DMS114 treated with DMSO at 0.1 percent for 48 hours (cell line): Measurements from ENCODE around the gene AGO3.
"Not testable (repeated sequence)": the region's sequence is repeated elsewhere in the genome, so short reads cannot be mapped to it uniquely, and the experiment has no call there.

Experiments
- DNase-seq: peaks from one replicate; lab custom pipeline; 2025; ENCODE audit not compliant: unreplicated experiment; lab: John Stamatoyannopoulos, UW

The AGO3 gene

DNA sequence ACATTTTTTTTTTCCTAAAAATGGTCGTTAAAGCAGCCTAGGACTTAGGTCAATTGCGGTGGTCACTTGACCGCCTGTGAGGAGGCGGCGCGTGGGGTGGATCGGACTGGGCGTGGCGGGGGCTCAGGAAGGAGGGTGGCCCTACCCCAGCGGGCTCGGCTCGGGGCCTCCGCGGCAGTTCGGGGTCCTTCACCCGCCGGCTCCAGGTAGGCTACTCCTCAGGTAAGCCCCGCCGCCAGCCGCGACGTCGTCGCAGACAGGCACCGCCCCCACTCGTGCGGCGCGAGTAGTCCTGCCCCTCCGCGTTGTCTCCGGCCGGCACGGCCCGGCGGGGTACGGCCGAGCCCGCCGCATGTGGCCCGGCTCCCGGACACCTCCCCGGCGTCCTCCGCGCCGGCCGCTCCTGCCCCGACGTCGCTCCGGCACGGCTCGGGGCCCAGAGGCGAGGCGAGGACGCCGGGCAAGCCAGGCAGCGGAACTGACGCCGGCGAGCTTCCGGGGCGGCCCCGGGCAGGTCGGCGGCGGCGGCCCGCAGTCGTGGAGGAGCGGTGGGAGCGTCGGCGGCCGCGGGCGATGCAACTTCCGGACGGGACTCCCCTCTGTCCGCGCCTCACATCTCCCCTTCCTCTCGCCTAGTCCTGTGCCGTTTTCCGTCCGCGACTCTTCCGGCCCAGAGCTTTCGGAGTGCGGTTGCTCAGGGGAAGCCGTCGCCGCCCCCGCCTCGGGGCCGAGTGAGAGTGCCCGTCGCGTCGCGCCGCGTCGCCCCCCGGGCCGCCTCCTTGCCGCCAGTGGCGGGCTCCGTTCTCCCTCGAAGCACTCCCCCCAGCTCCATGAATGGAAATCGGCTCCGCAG is at the start of gene AGO3:
Gene AGO3, plus strand, starts transcription at position 513 of the 853 bp plus-strand sequence. Its CDS starts 322 bp downstream, at position 835.
- peak; percentile 81 for DNase-seq

DNA sequence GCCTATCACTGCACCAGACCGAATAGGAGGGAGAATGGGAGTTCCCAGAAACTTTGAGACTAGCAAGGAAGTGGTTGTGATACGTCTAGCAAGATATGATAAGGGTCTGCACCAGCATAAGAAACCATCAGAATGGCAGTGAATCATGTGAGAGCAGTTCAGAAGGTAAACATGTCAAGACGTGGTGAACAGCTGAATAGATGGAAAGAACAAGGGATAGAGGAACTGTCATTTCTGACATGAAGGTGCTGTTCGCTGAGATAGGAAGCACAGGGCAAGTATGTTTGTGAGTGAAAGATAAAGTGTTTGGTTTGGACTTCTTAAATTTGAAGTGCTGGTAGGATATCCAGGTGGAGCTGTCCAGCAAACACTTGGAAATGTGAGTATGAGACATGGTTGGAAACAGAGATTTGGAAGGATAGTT is 49.0 kb upstream of the AGO3 start:
- no peak for DNase-seq

DNA sequence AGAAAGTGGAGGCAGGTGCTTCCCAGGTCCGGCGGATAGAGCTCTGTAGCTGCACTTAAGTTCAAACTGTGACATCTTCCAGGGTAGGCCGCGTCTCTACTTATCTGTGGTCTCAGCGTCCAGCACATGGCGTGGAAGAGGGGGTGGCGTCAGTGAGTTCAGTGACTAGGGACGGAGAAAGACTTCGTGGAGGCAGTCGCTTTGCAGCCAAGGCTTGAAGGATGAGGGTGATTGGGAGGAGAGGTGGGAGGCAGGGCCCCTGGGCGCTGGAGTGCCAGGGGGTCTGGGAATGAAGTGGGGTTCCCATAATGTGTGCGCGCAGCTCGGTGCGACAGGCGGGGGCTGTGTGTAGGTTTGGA is 48.3 kb upstream of the AGO3 start:
- DNase-seq, result no peak

DNA sequence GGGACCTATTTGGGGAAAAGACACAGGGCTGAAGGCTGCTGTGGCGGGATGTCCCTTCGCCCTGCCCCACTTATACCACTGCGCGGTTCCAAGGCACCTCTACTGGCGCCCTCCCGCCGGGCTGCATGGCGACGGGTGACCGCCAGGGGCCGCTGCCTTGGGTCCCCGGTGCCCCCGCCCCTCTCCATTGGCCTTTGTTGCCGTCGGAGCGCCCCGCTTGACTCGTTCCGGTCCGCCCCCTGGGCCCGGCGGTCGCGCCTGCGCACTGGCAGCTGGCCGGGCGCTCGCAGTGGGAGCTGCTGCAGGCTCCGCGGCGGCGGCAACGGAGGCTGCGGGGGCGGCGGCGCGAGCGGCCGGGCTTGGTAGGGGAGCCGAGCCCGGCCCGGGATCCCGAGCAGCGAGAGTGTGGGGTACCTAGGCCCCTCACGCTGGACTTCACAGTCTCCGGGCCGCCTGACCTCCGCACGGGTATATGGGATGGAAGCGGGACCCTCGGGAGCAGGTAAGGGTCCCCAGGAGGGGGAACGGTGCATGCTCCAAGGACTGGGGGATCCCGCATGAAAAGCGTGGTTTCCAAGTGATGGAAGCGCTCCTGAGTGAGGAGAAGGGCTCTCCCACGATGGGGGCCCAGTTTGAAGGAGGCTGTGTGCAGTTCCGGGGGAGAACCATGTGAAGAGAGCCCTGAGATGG is 47.8 kb upstream of the AGO3 start, which contains the start of gene AGO1:
Gene AGO1, plus strand, starts transcription at position 265 of the 690 bp plus-strand sequence. Its CDS starts 213 bp downstream, at position 478.
- DNase-seq, result peak; percentile 84

DNA sequence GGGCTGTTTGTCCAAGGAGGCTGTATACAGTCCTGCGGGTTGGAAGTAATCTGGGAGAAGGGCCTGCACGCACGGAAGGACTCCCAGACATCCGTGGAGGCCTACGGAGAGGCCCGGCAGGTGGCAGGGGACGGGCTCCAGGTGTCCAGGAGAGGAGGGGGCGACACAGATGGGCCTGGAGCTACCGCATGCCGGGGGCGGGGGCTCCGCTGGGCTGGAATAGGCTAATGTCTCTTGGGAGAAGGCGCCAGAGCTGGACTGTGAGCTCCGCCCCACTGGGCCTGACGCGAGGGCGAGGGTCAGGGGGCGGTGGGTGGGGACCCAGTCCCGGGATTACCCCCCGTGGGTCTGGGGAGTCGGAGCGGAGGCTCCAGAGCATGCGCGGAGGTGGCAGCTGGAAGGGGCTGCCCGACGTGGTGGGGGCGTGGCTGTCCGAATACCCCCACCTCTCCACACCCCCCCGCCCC is 47.2 kb upstream of the AGO3 start:
- DNase-seq, result peak; percentile 16

DNA sequence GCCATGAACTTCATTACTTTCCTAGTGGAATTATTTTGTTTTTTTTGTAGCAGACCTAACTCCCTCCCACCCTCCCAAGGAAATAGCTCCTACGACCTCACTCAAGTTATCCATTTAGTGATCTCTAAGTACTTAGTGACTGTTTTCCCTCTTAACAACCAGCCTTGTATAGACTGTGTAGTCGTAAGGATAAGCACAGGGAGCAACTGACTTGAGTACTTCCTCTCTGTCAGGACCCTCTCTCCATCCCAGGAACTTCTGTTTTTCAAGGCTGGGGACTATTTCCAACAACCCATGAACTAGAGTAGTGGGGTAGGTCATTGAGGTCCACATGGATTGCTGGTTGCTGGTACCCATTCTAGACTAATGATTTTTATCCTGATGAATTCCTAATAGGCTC is 46.0 kb upstream of the AGO3 start:
- DNase-seq, result no peak

DNA sequence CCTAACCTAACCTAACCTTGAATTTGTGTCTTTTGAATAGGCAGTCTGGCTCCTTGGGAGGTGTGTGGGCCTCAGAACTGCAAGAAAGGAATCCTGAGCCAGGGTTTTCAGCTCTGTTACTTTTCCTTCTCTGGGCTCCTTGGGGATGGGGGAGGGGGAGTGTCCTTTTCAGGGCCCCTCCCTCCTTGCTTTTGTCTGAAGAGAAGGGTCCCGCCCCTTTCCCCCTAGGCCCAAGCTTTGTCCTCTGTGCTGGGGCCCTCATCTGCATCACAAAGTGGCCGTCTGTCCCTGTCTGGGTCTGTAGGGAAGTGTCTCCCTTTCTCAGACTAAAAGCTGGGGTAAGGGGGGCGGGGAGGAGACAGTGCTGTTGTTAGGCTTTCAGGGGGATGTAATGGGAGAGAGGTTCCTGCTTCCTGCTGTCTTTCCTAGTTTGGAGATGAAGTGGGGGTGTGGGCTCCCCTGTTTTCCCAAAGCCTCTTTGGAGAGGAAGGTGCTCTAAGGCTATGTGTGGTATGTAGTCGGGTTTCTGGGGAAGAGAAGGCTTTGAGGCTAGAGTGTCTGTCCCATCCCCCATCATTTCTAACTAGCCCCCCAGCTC is 44.8 kb upstream of the AGO3 start:
- no peak for DNase-seq

DNA sequence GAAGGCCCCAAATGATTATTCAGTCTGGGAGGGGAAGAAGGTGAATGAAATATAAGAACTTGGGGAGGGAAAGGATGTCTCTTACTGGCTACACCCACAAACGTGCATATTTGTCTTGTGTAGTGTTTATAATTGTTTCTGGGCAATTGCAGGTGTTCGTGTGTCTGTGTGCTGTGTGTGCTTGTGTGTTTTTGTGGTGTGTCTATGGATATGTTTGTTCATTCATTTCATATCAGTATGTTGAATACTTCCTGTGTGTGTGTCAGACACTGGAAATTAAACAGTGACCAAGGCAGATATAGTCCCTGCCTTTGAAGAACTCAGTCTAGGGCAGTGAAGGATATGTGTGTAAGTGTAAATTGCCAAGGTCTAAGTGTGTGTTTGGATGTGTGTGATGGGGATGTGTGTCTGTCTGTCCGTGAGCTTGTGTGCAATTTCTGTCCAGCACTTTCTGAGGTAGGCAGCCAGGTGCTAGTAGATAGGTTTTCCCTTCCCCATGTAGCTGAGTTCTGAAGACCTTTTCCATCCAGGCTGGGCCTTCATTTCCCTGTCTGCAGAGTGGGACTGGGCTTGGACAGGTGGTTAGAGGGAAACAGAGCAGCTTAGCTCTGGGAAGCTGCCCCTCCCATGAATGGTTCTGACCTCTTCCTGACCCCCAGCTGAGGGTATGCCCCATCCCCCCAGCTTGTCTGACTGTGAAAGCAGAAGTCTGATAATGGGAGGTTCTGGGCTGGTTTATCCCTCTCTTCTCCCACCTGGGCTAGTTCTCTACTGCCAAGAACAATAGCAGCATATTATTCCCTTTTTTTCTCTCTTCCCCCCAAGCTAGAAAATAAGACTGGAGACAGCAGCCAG is 44.1 kb upstream of the AGO3 start:
- DNase-seq, result no peak

DNA sequence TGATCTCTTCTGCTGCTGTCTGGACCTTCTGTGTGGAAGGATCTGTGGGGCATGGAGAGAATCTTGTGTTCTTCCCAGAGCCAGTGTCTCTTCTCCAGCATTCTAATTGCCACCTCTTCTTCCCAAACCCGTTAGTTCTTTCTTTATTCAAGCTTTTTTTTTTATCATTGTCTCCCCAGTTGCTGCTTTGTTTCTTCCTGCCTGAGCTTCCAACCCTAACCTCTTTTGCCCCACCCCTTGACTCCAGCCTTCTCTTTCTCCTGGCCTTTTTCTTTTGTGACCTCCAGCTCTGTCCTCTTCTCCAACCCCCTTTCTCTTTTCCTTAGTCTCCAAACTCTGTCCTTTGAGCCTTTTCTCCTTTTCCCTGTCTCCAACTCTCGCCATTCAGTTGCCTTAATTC is 43.4 kb upstream of the AGO3 start:
- no peak for DNase-seq

DNA sequence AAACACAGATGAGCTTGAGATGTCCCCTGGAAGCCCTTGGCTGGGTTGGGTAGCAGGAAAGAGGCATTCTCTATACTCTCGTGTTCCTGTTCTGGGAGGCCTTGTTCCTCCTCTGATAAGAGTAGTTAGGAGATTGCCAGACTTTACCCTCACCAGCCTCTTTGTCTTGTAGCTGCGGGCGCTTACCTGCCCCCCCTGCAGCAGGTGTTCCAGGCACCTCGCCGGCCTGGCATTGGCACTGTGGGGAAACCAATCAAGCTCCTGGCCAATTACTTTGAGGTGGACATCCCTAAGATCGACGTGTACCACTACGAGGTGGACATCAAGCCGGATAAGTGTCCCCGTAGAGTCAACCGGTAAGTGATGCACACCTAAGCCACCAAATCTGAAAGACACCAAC is 42.6 kb upstream of the AGO3 start:
- DNase-seq, result no peak

DNA sequence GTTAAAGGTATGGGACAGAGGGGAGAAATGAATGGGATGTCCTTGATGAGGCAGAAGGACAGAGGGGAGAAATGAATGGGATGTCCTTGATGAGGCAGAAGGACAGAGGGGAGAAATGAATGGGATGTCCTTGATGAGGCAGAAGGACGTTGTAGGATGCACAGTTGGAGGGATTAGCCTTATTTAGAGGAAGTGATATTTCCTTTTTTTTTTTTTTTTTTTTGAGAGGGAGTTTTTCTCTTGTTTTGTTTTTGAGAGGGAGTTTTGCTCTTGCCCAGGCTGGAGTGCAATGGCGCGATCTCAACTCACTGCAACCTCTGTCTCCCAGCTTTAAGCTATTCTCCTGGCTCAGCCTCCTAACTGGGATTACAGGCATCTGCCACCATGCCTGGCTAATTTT is 41.9 kb upstream of the AGO3 start:
- DNase-seq, result not testable (repeated sequence)

DNA sequence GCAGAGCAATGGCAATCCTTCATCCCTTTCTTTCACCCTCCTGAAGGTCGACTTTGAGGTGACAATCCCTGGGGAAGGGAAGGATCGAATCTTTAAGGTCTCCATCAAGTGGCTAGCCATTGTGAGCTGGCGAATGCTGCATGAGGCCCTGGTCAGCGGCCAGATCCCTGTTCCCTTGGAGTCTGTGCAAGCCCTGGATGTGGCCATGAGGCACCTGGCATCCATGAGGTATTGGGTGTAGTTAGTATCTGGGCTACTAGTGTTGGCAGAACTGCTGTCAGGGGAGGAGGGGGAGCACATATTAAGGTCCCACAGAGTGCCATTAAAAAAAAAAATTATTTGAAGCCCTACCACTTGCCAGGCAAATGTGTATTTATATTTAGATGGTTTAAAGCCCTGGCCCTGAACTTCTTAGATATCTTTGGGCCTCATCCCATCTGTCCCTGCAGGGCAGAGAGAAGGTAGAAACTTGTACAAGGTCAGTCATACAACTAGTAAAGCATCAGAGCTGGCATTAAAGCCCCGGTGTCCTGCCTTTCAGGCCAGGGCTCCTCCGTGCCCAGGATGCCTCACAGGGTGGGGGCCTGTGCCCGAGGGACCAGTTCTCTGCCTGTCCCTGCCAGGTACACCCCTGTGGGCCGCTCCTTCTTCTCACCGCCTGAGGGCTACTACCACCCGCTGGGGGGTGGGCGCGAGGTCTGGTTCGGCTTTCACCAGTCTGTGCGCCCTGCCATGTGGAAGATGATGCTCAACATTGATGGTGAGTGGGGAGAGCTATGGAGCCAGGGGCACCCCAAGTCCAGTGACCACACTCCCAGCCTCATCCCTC is 37.6 kb upstream of the AGO3 start:
- no peak for DNase-seq

DNA sequence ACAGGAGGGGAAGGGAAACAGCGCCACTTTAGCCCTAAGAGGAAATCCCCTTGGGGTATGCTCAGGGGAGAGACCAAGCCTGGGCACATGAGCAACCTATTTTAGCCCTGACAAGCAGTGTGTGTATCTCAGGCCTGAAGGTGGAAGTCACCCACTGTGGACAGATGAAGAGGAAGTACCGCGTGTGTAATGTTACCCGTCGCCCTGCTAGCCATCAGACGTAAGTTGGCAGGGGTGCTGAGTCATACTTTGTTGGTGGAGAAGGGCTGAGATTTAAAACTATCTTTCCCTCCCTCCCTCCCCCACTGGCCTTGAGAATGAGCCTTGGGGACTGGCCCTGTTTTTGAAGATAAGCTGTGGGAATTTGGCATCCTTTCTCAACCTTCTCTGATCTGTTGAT is 36.7 kb upstream of the AGO3 start:
- no peak for DNase-seq

DNA sequence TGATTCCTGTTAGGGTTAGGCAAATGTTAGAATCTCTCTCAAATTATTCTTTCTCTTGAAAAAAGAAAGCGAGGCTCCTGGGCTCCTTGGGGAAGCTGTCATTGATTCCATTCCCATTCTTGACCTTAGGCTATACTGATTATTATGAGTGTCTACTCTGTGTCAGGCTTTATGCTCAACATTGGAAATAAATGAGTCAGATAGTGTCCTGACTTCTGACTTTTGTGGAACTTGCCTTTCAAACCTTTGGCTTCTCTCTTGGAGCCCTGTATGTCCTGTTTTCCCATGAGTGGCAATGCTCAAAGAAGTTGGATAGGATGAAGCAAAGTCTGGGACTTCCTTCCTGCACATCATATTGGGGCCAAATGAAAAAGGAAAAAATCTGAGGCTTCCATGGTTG is 36.2 kb upstream of the AGO3 start:
- DNase-seq, result no peak

DNA sequence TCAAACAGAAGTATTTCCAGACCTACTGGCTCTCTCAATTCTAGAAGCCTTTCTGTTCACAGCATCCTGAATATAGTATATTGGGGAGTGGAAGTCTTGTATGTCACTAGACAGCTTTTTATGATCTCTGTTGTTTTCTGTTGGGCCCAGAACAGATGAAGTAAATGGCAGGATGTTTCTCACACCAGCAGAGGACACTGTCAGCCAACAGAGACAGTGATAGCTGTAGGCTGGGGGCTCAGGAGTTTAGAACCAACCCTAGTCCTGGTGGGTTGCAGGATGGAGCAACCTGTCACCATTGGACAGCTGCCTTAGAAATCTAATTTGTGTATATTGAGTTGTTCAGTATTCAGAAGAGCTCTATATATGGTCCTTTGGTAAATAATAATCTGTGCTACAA is 31.0 kb upstream of the AGO3 start:
- no peak for DNase-seq

DNA sequence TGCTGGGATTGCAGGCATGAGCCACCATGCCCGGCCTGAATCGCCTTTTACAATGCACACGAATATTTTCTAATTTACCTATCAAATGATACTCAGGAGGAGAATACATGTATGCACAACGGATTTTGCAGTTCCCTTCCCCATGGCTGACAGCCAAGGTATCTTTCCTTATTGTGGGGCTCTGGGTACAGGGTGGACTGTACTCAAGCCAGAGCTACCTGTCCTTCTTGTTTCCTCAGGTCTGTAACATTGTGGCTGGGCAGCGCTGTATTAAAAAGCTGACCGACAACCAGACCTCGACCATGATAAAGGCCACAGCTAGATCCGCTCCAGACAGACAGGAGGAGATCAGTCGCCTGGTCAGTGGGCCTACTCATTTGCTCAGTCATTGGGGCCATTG is 29.7 kb upstream of the AGO3 start:
- no peak for DNase-seq

DNA sequence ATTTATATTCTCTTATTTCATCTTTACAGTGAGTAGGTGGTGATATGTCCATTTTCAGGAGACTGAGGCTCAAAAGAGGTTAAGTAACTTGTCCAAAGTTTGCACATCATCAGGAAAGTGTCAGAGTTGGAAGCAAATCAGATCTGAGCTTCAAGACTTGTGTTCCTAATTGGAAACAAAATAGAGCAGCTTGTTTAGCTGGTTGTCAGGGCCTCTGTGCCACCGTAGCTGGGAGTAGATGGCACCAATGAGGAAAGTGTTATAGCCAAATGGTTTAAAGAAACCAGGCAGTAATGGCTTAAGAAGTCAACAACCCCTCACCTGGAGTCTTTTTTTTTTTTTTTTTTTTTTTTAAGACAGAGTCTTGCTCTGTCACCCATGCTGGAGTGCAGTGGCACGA is 28.2 kb upstream of the AGO3 start:
- no peak for DNase-seq

DNA sequence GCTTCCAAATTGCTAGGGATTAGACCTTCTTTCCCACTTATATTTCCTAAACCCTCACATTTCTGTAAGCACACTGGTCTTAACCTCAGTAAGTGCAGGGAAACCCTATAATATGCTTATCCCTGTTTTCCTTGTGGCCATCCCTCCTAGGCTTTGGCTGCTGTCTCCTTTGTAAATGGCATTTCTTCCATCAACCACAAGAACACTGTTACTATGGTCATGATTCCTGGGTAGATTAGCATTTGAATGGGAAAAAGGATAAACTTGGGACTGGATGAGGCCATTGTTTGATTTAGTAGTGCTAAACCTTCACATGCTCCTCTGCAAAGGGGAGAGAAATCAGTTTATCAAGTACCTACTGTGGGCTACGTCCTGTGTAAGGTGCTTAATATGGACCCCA is 16.2 kb upstream of the AGO3 start:
- no peak for DNase-seq

DNA sequence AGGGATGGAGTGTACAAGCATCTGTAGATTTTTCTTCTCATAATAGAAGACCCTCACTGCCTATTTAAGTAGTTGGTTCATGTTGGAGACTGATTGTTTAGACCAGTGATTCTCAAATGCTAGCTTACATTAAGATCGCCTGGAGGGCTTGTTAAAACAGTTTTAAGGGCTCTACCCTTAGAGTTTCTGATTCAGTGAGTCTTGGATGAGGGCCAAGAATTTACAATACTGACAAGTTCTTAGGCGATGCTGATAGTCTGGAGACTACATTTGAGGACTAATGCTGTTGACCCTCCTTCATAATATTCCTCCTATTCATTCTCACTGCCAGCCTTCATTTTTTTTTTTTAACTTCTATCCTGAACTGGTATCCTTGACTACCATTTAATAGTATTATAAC is 15.2 kb upstream of the AGO3 start:
- DNase-seq, result no peak

DNA sequence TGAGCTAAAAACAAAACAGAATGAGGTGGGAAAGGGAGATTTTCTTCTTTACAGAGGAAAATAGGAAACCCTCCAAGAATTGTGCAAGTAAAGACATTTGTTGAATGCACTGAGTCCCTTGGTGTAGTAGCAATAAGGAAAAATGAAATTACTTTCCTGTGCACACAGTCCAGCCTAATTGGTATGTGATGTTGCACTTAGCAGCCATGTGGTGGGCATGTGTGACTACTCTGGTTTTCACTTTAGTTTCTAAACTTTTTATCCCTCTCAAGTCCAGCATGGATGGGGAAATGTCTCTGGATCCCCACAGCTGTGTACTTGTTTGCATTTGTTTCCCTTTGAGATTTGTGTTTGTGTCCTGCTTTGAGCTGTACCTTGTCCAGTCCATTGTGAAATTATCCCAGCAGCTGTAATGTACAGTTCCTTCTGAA is 7.1 kb upstream of the AGO3 start:
- DNase-seq, result no peak
